Activated B cell treated with CpG ODN at 0.5 μM for 24 hours (primary cell): Measurements from ENCODE around the gene ADCY10. TPM values are rescaled to one million over a fixed set of nuclear protein-coding genes. Genes with fewer than 3 reads are reported as not detected.

Experiments
- ATAC-seq: fragments of 200-7000 bp; cut with Tn5 transposase; one replicate; pipeline ENCODE4 v1.10.0; 2021; ENCODE audit warnings: low read depth, mild to moderate bottlenecking, moderate library complexity
- CTCF ChIA-PET: fragments of 350-600 bp; sonication (Branson Sonifier 250); formaldehyde crosslinking; loops from one replicate; lab custom pipeline; 2021; ENCODE audit warnings: antibody characterized with exemption; lab: Charles Lee
- POLR2A ChIA-PET: fragments of 350-600 bp; sonication (Branson Sonifier 250); formaldehyde crosslinking; loops from one replicate; lab custom pipeline; 2021; ENCODE audit warnings: antibody characterized with exemption; lab: Charles Lee
- DNase-seq: peaks from one replicate; pipeline ENCODE4 v3.0.0; 2022
- H3K27ac Mint-ChIP-seq: one replicate; pipeline ENCODE4 v1.8.0; 2020; ENCODE audit warnings: mixed read lengths
- H3K27me3 Mint-ChIP-seq: one replicate; pipeline ENCODE4 v1.8.0; 2021; ENCODE audit warnings: mixed read lengths
- H3K36me3 Mint-ChIP-seq: one replicate; pipeline ENCODE4 v1.8.0; 2021; ENCODE audit warnings: low read depth, mixed read lengths
- H3K4me1 Mint-ChIP-seq: one replicate; pipeline ENCODE4 v1.8.0; 2021; ENCODE audit warnings: mixed read lengths
- H3K4me3 Mint-ChIP-seq: one replicate; pipeline ENCODE4 v1.8.0; 2020; ENCODE audit warnings: mild to moderate bottlenecking, mixed read lengths
- H3K9me3 Mint-ChIP-seq: one replicate; pipeline ENCODE4 v1.8.0; 2020; ENCODE audit warnings: mixed read lengths
- CTCF ChIP-seq: fragments of 200-600 bp; IDR thresholded peaks from one replicate; pipeline ENCODE4 v1.8.0; 2022; ENCODE audit warnings: antibody characterized with exemption, mild to moderate bottlenecking
- intact Hi-C: fragments of 100-400 bp; cut with micrococcal nuclease; formaldehyde crosslinking; loops from one replicate; pipeline ENCODE4 v1.15.1; 2024
- total RNA-seq: library from RNA; stranded (reverse); gene quantifications from 2 replicates; pipeline ENCODE4 v1.2.3, GENCODE V29; 2022

ADCY10 gene
- total RNA-seq, 1 donor from 2014 or later = 0.20 TPM

DNA sequence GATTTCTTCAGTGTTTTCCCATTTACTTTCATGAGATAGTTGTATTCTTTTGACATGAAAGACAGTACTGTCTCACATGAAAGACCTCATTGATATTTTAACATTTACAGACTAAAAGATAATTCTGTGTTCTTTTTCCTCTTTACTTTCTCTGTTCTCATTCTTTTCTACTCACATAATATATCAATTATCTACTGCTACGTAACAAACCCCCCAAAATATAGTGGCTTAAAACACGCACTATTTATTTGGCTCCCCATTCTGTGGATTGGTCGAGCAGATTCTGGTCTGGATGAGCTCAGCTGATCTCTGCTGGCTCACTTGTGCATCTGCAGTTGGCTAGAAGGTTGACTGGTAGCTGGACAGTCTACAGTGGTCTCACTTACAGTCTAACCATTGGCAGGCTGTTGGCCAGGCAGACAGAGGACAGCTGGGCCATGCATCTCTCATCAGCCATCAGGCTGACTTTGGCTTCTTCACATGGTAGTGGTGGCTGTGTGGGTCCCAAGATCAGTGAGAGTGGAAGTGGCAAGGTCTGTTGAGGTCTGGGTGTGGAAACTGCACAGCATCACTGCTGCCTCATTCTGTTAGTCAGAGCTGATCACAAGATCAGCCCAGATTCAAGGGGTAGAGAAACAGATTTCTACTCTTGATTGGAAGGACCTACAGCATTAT is 128.9 kb downstream of the ADCY10 start:
- peaks cover 5% of the 10 kb centered on the region for H3K9me3 Mint-ChIP-seq
- H3K27ac Mint-ChIP-seq = no peak overlapping the region
- POLR2A ChIA-PET = no interaction called here
- no peaks in the 10 kb centered on the region for H3K27me3 Mint-ChIP-seq
- H3K36me3 Mint-ChIP-seq = peaks cover 45% of the 10 kb centered on the region
- DNase-seq (no peak), ATAC-seq (no peak)
- no peak for TF ChIP-seq CTCF
- CTCF ChIA-PET = no interaction called here
- no peaks in the 10 kb centered on the region for H3K4me1 Mint-ChIP-seq
- H3K4me3 Mint-ChIP-seq = no peak overlapping the region
- intact Hi-C loops = no loop called here

- no peak for TF ChIP-seq CTCF
- CTCF ChIA-PET = no interaction called here
- Mint-ChIP-seq H3K27ac (no peak overlapping the region), H3K36me3 (peaks cover 31% of the 10 kb centered on the region), H3K4me3 (no peak overlapping the region), H3K27me3 (no peaks in the 10 kb centered on the region), H3K9me3 (peaks cover 5% of the 10 kb centered on the region), H3K4me1 (no peaks in the 10 kb centered on the region)
- intact Hi-C loops = no loop called here
- no peak for ATAC-seq
- POLR2A ChIA-PET = no interaction called here
- no peak for DNase-seq
Measured at GRCh38 chr1:167782946-167783345, 131.0 kb downstream of the ADCY10 start.

DNA sequence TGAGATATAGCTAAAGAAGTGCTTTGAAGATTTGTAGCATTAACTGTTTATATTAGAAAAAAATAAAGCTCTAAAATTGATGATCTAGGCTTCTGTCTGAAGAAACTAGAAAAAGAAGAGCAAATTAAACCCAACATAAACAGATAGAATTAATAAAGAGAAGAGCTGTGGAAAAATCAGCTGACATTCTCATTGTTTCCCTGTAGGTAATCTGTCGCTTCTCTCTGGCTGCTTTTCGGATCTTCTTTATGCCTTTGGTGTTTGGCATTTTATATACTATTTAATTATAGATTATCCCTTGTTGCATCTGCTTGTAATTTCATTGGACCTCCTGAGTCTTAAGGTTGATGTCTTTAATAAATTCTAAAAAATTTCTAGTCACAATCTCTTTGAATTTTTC is 132.4 kb downstream of the ADCY10 start:
- Mint-ChIP-seq H3K9me3 (peaks cover 5% of the 10 kb centered on the region), H3K36me3 (peaks cover 36% of the 10 kb centered on the region), H3K27me3 (no peaks in the 10 kb centered on the region), H3K4me3 (no peak overlapping the region), H3K4me1 (no peaks in the 10 kb centered on the region), H3K27ac (no peak overlapping the region)
- intact Hi-C loops = no loop called here
- ATAC-seq = no peak
- DNase-seq = no peak
- no peak for TF ChIP-seq CTCF
- ChIA-PET CTCF (no interaction called here), POLR2A (no interaction called here)

GRCh38 chr1:167777269-167777650 is 136.7 kb downstream of the ADCY10 start:
- TF ChIP-seq CTCF = no peak
- Mint-ChIP-seq H3K4me1 (no peaks in the 10 kb centered on the region), H3K27ac (no peak overlapping the region), H3K9me3 (peaks cover 5% of the 10 kb centered on the region), H3K27me3 (no peaks in the 10 kb centered on the region), H3K36me3 (peaks cover 51% of the 10 kb centered on the region), H3K4me3 (no peak overlapping the region)
- POLR2A ChIA-PET = no interaction called here
- intact Hi-C loops = no loop called here
- no peak for ATAC-seq
- DNase-seq = no peak
- CTCF ChIA-PET = no interaction called here

DNA sequence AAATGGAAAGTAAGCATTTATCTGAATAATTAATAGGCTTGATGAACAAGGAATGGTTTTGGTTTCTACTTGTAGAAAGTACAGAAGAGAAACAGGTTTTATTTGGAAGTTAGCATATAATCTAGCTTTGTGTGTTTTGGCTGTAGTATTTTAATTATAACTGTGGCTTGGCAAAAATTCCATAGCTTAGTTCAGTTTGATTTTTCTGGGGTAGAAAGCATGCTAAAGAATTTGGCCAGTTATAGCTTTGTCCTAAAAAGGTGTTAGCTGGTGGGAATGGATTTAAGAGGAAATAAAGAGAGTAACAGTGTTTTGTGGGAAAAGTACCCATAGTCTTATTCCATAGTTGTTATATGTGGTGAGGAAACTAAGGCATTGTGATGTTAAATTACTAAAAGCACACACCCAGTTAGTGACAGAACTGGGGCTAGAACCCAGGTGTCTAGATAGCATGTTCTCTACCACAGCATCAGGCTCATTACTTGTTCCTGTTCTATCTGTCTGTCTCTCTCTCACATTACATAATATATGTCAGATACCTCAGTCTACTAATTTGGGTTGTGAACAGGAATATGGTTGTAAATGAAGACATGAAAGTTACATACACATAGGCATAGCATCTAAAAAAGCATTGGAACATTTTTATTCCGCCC is 137.2 kb downstream of the ADCY10 start:
- H3K36me3 Mint-ChIP-seq = peaks cover 54% of the 10 kb centered on the region

More for the DNA sequence above, 137.2 kb downstream of the ADCY10 start:
- ChIA-PET POLR2A (no interaction called here), CTCF (interaction anchor here (0.6 kb wide), 1 partner anchor 21 kb away, joined by 4 read pairs; no protein-coding TSS in a partner anchor)
- H3K27ac Mint-ChIP-seq = no peak overlapping the region
- DNase-seq = no peak
- no peak for TF ChIP-seq CTCF
- no peaks in the 10 kb centered on the region for H3K4me1 Mint-ChIP-seq
- peaks cover 5% of the 10 kb centered on the region for H3K9me3 Mint-ChIP-seq
- no peaks in the 10 kb centered on the region for H3K27me3 Mint-ChIP-seq
- H3K4me3 Mint-ChIP-seq = no peak overlapping the region
- no peak for ATAC-seq
- intact Hi-C loops = no loop called here
